Upper lobe of left lung (tissue), 4 donors: Measurements from ENCODE around the gene TRAPPC2.

ENCODE experiments used
- CTCF ChIP-seq, 6 experiments: fragments of 450-650 bp in 4 of 6; fragments of 200-600 bp in 2 of 6; sonication (generic) in 2 of 6; IDR thresholded peaks; one replicate each; pipeline ENCODE4 v1.5.1; 2016 to 2019; ENCODE audit warnings: antibody characterized with exemption in 6 of 6
- EP300 ChIP-seq, 4 donors: sonication (generic); formaldehyde crosslinking; IDR thresholded peaks; one replicate each; pipeline ENCODE4 v1.5.1; 2017; ENCODE audit warnings: antibody characterized with exemption in 4 of 4, control low read depth in 2 of 4
- POLR2A ChIP-seq, 4 donors: fragments of 450-650 bp; IDR thresholded peaks; one replicate each; pipeline ENCODE4 v1.5.1; 2016 to 2017; ENCODE audit warnings: antibody characterized with exemption in 4 of 4, mild to moderate bottlenecking in 2 of 4
- POLR2AphosphoS5 ChIP-seq, 2 donors: sonication (generic); formaldehyde crosslinking; IDR thresholded peaks; one replicate each; pipeline ENCODE4 v1.5.1; 2017; ENCODE audit warnings: antibody characterized with exemption in 2 of 2

GRCh38 chrX:13734278-13735172 is at the start of gene TRAPPC2, which contains the start of gene OFD1:
- no peak for TF ChIP-seq EP300 (IDR thresholded peaks at IDR 0.05)
- TF ChIP-seq POLR2A (IDR thresholded peaks at IDR 0.05) = peak in 3 of 4 donors; percentile 87 to 97 (median 95)
- peak in 1 of 6 experiments; percentile 27 for TF ChIP-seq CTCF (IDR thresholded peaks at IDR 0.05)
- peak; percentile 85 to 98 for TF ChIP-seq POLR2AphosphoS5 (IDR thresholded peaks at IDR 0.05)
